Ovary (tissue), 9 donors: ENCODE measurements around the gene WDR18. TPM values are rescaled to one million over a fixed set of nuclear protein-coding genes. Genes with fewer than 3 reads are reported as not detected.

Experiments
- DNase-seq, 5 donors: peaks; one replicate each; pipeline ENCODE4 v3.0.0-alpha.2; 2019 to 2020
- H3K27ac ChIP-seq, 2 donors: fragments of 200-600 bp; one replicate each; pipeline versions ENCODE4 v1.5.1 to v1.8.0; 2019 to 2022
- H3K27me3 ChIP-seq: fragments of 200-600 bp; one replicate; pipeline ENCODE4 v1.8.0; 2022
- H3K36me3 ChIP-seq: fragments of 200-600 bp; sonication (generic); one replicate; pipeline ENCODE4 v1.5.1; 2019
- H3K4me1 ChIP-seq: one replicate; pipeline ENCODE4 v1.8.1; 2013; ENCODE audit warnings: mild to moderate bottlenecking, moderate library complexity; ENCODE audit not compliant: insufficient read depth
- H3K4me3 ChIP-seq: fragments of 200-600 bp; sonication (generic); one replicate; pipeline ENCODE4 v1.5.1; 2017
- H3K9me3 ChIP-seq, 2 donors: fragments of 200-600 bp in 1 of 2; sonication (generic) in 1 of 2; one replicate each; pipeline versions ENCODE4 v1.5.1 to v1.8.1; 2013 to 2019; ENCODE audit warnings: mild to moderate bottlenecking in 1 of 2, moderate library complexity in 1 of 2
- EP300 ChIP-seq: sonication (generic); formaldehyde crosslinking; IDR thresholded peaks from one replicate; pipeline ENCODE4 v1.6.1; 2017; ENCODE audit warnings: antibody characterized with exemption
- POLR2A ChIP-seq: fragments of 450-650 bp; IDR thresholded peaks from one replicate; pipeline ENCODE4 v1.6.1; 2017; ENCODE audit warnings: antibody characterized with exemption, mild to moderate bottlenecking, moderate library complexity
- WGBS, 3 donors: extraction: QIAGEN DNeasy Blood & Tissue Kit in 1 of 3; methylation state at CpG; one replicate each; pipeline versions ENCODE4 v1.1.5 to v1.1.7; 2013 to 2017; 5-methylcytosine and 5-hydroxymethylcytosine counted together
- intact Hi-C, 4 donors: fragments of 100-400 bp; cut with DNase I; formaldehyde crosslinking; loops; one replicate each; pipeline versions ENCODE4 v1.11.0 to v1.15.1; 2022 to 2023
- polyA plus RNA-seq, 2 donors: library from polyadenylated mRNA; stranded (reverse); fragments of 200-250 nt in 1 of 2; fragments of 350-450 nt in 1 of 2; fragmentation: Illumina TruSeq in 1 of 2; extraction: RNeasy Lipid Tissue Mini Kit (QIAGEN cat#74804) in 1 of 2; gene quantifications; one replicate each; pipeline ENCODE4 v1.2.3, GENCODE V29; 2013 to 2014
- total RNA-seq, 7 donors: library from RNA; depleted of rRNA in 2 of 7; stranded (reverse); fragments of >200 nt in 2 of 7; fragmentation: NEBNext Ultra II Directional in 3 of 7; extraction: Animal tissue kit (Norgen Biotek cat#: 25700) in 3 of 7; gene quantifications; one replicate each; pipeline versions ENCODE4 v1.1.0 to v1.2.4, GENCODE V29; 2016 to 2023
- TF ChIP-seq, protein P1 (sequence below), 3 donors: fragments of 450-650 bp in 2 of 3; fragments of 200-600 bp in 1 of 3; IDR thresholded peaks; one replicate each; pipeline versions ENCODE4 v1.5.1 to v1.8.0; 2016 to 2022; ENCODE audit warnings: antibody characterized with exemption in 3 of 3, mild to moderate bottlenecking in 1 of 3
- donor health status: DM: no; HTN: no; CAD: no; lungs with moderate emphysema.
- donor health status: DM: no; HTN: no; CAD: no.
- donor health status: Bipolar disorder and iron deficiency.
- donor health status: DM: yes; HTN: yes; CAD: no.
- donor health status: DM: no; HTN: no; CAD: no.
- donor health status: DM: yes; HTN: yes; CAD: no.

The WDR18 gene
- total and polyA plus RNA-seq, 9 donors, result 3.5 to 45.6 (median 24.5) TPM

DNA sequence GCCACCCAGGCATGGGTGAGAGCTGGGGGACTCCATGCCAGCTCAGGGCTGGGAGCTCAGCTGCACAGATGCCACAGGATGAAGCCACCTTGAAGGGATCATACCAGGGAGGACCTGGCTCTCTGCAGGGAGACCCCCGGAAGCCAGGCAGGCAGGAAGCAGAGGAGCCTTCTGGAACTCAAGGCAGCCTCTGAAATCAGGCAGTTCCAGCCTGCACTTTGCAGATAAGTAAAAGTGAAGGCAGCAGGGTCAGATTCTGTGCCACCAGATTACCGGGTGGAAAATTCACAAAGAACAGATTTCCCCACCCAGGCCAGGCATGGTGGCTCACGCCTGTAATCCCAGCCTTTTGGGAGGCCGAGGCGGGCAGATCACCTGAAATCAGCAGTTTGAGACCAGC, 34.2 kb downstream of the WDR18 start:
- WGBS, 3 donors, result 73 to 83% (median 82%) methylated on average over 5 of the region's 5 CpGs
- no peak for TF ChIP-seq EP300
- TF ChIP-seq POLR2A, result no peak
- TF ChIP-seq, protein P1, sequence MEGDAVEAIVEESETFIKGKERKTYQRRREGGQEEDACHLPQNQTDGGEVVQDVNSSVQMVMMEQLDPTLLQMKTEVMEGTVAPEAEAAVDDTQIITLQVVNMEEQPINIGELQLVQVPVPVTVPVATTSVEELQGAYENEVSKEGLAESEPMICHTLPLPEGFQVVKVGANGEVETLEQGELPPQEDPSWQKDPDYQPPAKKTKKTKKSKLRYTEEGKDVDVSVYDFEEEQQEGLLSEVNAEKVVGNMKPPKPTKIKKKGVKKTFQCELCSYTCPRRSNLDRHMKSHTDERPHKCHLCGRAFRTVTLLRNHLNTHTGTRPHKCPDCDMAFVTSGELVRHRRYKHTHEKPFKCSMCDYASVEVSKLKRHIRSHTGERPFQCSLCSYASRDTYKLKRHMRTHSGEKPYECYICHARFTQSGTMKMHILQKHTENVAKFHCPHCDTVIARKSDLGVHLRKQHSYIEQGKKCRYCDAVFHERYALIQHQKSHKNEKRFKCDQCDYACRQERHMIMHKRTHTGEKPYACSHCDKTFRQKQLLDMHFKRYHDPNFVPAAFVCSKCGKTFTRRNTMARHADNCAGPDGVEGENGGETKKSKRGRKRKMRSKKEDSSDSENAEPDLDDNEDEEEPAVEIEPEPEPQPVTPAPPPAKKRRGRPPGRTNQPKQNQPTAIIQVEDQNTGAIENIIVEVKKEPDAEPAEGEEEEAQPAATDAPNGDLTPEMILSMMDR (IDR thresholded peaks at IDR 0.05), result no peak
- no peak overlapping the region for H3K4me3 ChIP-seq
- H3K27me3 ChIP-seq, result no peaks in the 10 kb centered on the region
- no peak for DNase-seq
- intact Hi-C loops, result loop anchor here in 2 of 4 donors (5.0 to 10.0 kb wide), 2 partner anchors 79 to 166 kb away; partner anchors contain the start of gene POLR2E (in 1 of the 2)
- H3K4me1 ChIP-seq, result peaks cover 33% of the 10 kb centered on the region
- no peaks in the 10 kb centered on the region for H3K9me3 ChIP-seq
- no peak overlapping the region for H3K27ac ChIP-seq
- H3K36me3 ChIP-seq, result no peaks in the 10 kb centered on the region

DNA sequence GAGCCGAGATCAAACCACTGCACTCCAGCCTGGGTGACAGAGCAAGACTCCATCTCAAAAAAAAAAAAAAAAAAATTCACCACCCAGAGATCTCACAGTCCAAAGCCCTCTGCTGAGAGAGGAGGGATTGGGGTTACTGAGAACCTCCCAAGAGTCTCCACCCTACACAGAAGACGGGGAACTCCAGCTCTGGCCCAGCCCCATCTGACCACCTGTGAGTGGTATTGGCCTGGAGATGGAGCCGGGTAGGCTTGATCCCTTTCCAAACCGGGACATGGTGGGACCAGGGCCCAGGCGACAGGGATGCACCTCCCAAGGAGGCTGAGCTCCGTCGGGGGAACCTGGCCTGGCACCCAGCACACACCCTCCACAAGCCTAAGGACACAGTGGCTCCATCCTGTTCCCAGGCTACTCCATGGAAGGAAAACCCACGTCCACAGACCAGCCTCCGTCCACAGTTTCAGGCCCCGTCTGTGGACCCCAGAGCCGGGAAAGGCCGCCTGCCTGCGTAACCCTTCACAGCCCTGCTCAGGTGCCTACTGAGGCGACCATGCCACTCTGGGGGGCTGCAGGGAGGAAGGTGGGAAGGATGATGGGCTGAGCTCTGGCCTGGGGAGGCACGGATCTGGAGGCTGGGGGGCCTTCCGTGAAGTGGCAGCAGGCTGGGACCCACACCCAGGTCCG, 34.9 kb downstream of the WDR18 start:
- H3K4me1 ChIP-seq, result peaks cover 33% of the 10 kb centered on the region
- TF ChIP-seq POLR2A (no peak), EP300 (no peak)
- TF ChIP-seq, protein P1 (IDR thresholded peaks at IDR 0.05), result no peak
- no peak for DNase-seq
- intact Hi-C loops, result loop anchor here in 2 of 4 donors (5.0 to 10.0 kb wide), 2 partner anchors 78 to 166 kb away; partner anchors contain the start of gene POLR2E (in 1 of the 2)
- H3K27me3 ChIP-seq, result no peaks in the 10 kb centered on the region
- H3K4me3 ChIP-seq, result peak overlapping the region; percentile 97
- no peaks in the 10 kb centered on the region for H3K9me3 ChIP-seq
- 36 to 46% (median 39%) methylated on average over 17 of the region's 17 CpGs for WGBS, 3 donors
- H3K27ac ChIP-seq, result no peak overlapping the region
- no peaks in the 10 kb centered on the region for H3K36me3 ChIP-seq

DNA sequence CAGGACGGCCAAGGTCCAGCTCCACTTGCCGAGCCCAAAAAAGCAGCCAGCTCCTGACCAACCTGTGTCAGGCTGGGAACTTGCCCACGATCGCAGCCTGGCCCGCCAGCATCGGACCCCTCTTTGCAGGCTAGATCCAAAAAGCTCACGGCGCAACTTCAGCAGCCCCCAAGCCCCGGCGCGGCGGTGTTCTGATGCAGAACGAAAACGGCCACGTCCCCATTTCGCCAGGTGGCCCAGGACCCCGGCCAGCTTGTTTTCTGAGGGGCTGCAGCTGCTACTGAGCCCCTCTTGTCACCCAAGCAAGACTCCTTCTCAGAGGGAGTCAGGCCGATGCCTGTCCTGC, 35.4 kb downstream of the WDR18 start:
- intact Hi-C loops, result loop anchor here in 2 of 4 donors (5.0 to 10.0 kb wide), 2 partner anchors 78 to 165 kb away; partner anchors contain the start of gene POLR2E (in 1 of the 2)
- Histone ChIP-seq H3K27ac (no peak overlapping the region), H3K4me1 (peaks cover 33% of the 10 kb centered on the region), H3K9me3 (no peaks in the 10 kb centered on the region), H3K4me3 (peak overlapping the region; percentile 97), H3K36me3 (no peaks in the 10 kb centered on the region), H3K27me3 (no peaks in the 10 kb centered on the region)
- TF ChIP-seq POLR2A (no peak), EP300 (no peak)
- TF ChIP-seq, protein P1 (IDR thresholded peaks at IDR 0.05), result no peak
- 33 to 54% (median 45%) methylated on average over 14 to 18 of the region's 18 CpGs for WGBS, 3 donors
- DNase-seq, result no peak

DNA sequence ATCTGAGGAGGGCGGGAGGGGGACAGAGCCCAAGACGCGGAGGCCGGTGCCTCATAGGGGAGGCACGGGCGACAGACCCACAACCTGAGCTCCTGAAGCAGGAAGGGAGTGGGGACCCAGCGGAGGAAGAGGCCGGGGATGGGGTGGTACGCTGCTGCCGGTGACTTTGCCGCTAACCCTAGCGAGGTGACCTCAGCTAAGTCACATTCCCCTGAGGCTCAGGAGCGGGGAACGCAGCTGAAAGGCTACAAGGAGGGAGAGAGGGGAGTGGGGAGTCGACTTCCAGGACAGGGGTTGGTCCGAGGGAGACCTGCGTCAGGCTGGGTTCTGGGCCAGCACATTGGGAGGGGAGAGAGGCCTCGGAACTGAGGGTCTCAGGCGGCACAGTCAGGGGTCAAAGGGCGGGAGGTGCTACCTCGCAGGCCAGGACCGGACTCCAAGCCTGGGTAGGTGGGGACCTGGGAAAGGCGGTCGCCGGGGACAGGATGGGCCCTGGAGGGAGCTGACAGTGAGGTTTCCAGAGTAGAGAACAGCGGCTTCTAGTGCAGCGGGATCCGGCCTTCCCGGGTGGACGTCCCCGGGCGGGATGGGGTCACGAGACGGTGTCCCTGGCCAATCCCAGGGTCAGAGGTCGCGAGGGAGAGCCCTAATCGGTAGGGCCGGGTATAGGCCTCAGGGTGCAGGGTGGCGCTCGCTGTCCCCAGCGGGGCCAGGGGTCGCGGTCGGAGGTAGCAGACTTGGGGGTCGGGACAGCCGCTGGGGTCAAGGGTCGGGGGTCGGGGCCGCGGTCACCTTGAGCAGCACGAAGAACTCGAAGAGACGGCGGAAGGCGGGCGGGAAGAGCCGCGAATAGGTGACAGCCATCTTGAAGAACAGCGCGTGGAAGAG, 36.1 kb downstream of the WDR18 start:
- Histone ChIP-seq H3K36me3 (no peaks in the 10 kb centered on the region), H3K9me3 (no peaks in the 10 kb centered on the region), H3K4me1 (peaks cover 33% of the 10 kb centered on the region), H3K27me3 (no peaks in the 10 kb centered on the region), H3K4me3 (peak overlapping the region; percentile 97), H3K27ac (peak overlapping the region; percentile 61 to 96)
- DNase-seq, result peak; percentile 60 to 79 (median 78)
- 2 to 3% (median 2%) methylated on average over 60 of the region's 60 CpGs for WGBS, 3 donors
- intact Hi-C loops, result loop anchor here in 3 of 4 donors (5.0 to 10.0 kb wide), 4 partner anchors 77 to 225 kb away; partner anchors contain the start of genes ATP5F1D (in 1 of the 3), GPX4 (in 1 of the 3), MIDN (in 1 of the 3) and POLR2E (in 1 of the 3)
- TF ChIP-seq, protein P1 (IDR thresholded peaks at IDR 0.05), result no peak
- TF ChIP-seq POLR2A, result no peak
